Measurements from ENCODE around the gene TLL2.
A peak's percentile ranks its signal among the peaks of the same experiment; 100 is the strongest.

The TLL2 gene

GRCh38 chr10:96346295-96346694, 167.4 kb downstream of the TLL2 start:
- no peak for DNase-seq

- DNase-seq: no peak
Observed at GRCh38 chr10:96345222-96345621, 168.5 kb downstream of the TLL2 start.

GRCh38 chr10:96344178-96344577, 169.5 kb downstream of the TLL2 start:
- DNase-seq: no peak

- no peak for DNase-seq
Observed at GRCh38 chr10:96342402-96342801, 171.3 kb downstream of the TLL2 start.

GRCh38 chr10:96341219-96342182, 172.2 kb downstream of the TLL2 start:
- DNase-seq: no peak

DNA sequence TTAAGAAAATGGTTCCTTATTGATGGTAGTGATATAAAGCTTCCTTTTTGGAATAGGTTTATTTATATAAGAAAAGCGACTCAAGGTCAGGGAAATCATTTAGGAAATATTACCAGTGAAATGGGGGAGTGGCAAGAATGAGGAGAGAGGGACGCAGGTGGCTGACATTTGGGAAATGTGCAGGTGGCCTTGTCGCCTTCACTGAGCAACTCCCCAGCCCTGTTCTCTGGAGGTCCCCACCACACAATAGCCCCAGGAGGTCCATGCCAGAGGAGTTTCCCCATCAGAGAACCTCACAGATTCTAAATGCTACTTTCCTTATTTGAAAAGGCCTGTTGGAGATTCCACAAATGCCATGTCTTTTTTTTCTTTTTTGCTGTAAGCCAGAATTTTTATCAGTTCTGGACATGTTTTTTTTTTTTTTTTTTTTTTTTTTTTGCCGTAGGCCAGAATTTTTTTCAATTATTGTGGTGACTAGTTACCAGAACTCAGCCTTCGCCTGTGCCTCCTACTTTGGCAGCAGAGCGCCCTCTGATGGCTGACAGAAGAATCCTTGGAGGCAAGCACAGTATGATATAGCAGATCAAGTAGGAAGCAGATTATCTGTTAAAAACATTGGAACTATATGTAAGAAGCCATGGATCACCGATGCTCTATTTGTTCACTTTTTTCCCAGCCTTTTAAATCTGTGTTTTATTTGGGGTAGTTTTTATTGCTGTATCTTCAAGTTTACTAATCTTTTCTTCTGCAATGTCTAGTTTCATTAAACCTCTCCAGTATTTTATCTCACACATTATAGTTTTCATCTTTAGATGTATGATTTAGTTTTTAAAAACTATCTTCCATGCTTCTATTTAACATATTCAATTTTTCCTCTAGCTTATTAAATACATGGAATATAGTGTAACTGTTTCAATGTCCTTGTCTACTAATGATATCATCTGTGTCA, 173.5 kb downstream of the TLL2 start:
- peak; percentile 21 for DNase-seq

DNA sequence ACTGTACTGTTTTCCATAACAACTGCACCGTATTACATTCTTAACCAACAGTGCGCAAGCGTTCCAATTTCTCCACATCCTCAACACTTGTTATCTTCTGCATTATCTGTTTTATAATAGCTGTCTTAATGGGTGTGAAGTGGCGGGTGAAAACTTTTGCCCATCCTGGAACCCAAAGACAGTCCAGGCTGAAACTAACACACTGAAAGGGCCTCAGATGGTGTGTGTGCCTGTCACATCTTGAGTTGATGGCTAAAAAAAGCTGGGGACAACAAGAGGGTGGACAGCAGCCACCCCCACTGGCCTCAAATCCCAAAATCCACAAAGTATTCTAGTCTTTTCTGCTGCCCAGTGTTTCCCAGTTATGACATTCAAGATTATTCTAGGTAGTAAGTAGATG, 174.3 kb downstream of the TLL2 start:
- no peak for DNase-seq

DNA sequence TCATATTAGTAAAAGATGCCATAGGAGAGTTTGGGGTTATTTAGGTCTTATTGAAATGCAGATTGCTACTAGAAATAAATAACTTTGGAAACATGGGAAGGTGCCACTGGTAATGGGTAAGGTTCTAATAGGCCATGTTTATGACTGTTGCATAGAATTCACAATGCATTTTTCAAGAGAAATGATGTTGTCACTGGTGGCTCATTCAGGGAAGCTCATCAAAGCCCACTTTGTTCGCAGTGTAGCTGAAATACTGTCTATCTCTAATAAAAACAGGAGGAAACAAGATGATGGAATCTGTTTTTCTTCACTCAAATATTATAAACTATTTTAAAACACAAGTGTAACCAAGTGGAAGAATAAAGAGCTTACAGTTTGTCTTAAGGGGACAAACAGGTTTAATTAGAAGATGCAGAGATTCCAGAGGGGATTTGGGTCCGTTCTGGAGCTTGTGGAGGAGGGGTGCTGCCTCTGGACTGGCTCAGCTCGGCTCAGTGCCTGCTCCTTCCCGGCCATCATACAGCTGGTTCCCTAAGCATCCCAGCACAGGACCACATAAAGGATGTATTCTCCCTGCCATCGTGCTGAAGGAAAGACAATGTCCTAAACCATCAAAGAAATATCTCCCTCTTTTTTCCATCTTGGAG, 175.3 kb downstream of the TLL2 start:
- no peak for DNase-seq

- DNase-seq: no peak
Observed at GRCh38 chr10:96337106-96337505, 176.6 kb downstream of the TLL2 start.

DNA sequence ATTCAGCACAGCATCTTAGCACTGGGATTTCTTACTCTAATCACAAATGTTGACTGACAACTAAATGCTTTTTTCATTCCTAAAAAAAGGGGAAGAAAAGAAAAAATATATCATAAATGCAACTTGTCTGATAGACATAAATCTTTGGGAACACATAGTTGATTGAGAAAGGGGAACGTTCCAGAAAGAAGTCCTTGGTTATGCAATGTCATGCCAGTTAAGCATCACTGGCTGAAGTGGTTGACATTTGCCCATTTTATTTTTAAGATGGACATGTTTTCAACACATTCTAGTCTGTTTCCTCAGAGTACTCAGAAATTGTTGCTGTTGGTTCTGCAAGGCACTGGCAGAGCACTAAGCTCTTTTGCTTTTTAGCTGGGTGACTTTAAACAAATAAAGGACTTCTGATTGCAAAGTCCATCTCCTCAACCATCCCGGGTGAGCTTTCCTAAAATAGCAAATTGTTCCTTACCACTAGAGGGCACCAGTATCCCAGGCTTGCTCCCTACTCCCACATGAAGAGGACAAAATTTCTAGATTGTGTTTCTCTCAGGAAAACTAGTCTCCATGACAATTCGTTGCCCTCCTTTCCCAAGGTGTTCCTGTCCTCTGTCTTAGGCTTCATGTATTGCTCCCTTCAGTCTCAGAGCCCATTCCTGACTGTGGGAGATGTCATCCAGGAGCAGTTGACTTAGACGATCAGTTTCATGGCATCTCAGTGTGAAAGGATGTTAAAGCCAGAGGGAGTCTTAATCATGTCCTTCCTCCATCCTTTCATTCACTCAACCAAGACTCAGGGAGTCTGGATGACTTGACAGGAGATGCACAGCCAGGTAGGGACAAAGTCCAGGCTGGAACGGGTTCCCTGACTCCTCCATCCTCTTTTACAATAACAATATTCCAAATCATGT, 178.9 kb downstream of the TLL2 start:
- DNase-seq: no peak

- no peak for DNase-seq
Observed at GRCh38 chr10:96333101-96333500, 180.6 kb downstream of the TLL2 start.

DNA sequence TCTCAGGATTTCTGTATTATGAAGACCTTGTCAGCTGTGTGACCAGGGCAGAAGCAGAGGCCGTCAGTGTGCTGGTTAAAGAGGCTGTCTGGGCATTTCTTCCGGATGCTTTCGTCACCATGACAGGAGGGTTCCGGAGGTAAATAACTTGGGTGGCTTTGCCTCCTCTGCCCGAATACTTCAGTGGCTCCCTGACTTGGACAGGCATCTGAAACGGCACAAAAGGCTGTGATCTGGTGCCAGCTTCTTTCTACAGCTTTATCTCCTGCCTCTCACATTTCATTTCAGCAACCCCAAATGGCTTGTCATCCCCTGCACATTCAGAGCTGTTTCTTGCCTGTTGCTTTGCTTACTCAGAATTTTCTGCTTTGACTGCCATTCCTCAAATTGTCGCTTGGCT, 186.3 kb downstream of the TLL2 start:
- DNase-seq: no peak

- no peak for DNase-seq
Observed at GRCh38 chr10:96325719-96326373, 187.9 kb downstream of the TLL2 start.

GRCh38 chr10:96324447-96324846, 189.3 kb downstream of the TLL2 start:
- no peak for DNase-seq

DNA sequence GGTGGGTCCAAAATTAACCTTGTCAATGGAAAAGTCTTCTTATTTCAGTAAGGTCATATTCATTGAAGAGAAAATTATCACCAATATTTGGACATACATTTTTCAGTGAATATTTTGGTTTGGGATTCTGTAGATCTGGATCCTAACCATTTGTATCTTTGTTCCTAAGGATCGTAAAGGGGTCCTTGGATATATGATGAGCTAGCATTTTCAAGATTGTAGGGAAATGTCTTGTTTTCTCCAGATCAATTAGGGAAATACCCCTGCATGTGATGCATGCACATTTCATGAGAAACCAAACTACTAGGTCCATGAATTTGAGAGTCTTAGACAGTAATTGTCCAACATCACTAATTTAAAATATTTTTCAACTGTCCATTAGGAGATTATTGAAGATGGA, 191.5 kb downstream of the TLL2 start:
- no peak for DNase-seq

DNA sequence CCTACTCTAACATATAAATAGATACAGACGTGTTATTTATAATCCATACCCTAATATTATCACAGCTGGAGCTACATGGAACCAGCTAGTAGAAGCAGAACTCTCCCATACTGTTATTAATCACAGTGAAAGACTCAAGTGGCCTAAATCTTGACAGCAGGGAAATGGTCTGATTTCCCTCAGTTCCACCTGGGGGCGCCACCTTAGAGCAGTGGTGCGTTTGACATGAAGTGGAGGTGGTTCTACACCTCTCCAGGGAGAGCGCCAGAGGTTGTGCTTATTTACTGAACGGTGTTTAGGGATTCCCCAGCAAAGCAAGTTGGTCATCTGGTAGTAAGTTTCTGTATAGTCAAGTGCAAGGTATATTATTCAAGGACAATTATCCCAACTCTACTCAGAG, 191.9 kb downstream of the TLL2 start:
- DNase-seq: no peak

DNA sequence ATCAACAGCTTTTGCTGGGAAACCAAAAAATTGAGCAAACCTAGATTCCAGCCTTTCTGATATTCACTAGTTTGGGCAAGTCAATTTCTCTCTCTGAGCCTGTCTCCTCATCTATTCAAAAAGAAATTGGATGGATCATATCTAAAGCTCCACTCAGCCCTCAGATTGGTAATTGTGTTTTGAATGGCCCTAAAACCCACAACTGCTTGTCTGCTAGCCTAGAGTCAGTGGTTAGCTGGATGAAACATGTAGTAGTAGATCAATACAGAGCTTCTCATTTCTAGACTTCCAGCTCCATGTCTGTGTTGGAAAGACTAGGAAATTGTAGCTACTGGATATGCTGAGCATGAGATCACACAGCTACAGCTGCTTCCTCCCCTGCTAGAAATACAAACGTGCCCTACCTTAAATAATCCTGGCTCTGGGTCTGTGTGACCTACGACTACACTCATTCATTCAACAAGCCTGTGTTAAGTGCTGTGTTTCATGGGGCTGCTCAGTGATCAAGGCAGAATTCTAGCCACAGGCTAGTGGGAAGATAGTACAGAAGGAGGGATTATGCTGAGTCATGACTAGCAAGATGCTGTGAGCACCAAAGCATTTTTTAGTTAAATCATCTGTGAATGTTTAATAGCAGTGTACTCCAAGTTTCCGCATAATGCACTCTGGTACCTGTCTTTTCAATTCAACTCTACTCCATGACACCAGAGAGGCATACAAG, 193.8 kb downstream of the TLL2 start:
- DNase-seq: no peak

DNA sequence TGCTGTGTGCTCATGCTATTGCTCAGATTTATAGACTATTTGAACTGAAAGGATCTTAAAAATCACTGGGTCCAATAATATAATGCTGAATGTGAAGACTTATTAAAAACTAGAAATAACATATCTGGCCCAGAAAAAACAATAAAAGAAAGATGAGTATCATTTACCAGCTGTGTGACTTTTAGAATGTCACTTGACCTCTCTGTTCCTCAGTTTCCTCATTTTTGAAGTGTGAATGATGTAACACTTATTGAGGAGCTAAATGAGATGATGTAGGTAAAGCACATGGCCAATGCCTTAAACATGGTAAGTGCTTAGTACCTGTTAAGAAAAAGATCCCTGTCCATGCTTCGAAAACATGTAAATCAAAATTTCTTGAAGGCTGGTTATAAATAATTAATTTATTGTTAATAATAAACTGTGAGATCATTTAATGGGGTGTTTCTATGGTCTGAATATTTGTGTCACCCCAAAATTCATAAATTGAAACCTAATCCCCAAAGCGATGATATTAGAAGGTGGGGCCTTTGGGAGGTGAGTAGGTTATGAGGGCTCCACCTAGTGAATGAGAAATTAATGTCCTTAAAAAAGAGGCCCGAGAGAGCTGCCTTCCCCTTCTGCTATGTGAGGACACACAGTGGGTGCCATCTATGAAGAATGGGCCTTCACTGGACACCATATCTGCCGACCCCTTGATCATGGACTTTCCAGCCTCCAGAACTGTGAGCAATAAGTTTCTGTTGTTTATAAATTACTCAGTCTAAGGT, 196.5 kb downstream of the TLL2 start:
- no peak for DNase-seq

Data from activated T-cell treated with anti-CD3 and anti-CD28 coated beads for 4 hours (primary cell).